Activated gamma-delta T cell treated with Interleukin-2 at 50 U/mL for 16 hours (primary cell): ENCODE data around the gene MAML1.

Experiments
- DNase-seq: peaks from one replicate; pipeline ENCODE4 v3.0.0-alpha.2; 2020

MAML1 gene

GRCh38 chr5:179793468-179794139 lies 61.0 kb downstream of the MAML1 start, which contains the start of gene LTC4S:
LTC4S (plus strand) TSS chr5:179793986; CDS start chr5:179794081, 95 bp downstream.
- peak; percentile 72 for DNase-seq

GRCh38 chr5:179794171-179794570 lies 61.5 kb downstream of the MAML1 start:
- DNase-seq, result no peak

GRCh38 chr5:179794575-179794974 lies 62.0 kb downstream of the MAML1 start:
- no peak for DNase-seq

GRCh38 chr5:179795049-179795862 lies 62.6 kb downstream of the MAML1 start:
- no peak for DNase-seq

- DNase-seq, result peak; percentile 61
These were observed 63.5 kb downstream of the MAML1 start for GRCh38 chr5:179795863-179796833.

GRCh38 chr5:179796877-179797608 lies 64.4 kb downstream of the MAML1 start:
- DNase-seq, result no peak

- no peak for DNase-seq
These were observed 65.1 kb downstream of the MAML1 start for GRCh38 chr5:179797741-179798140.

GRCh38 chr5:179798144-179798770 lies 65.6 kb downstream of the MAML1 start:
- DNase-seq, result no peak

GRCh38 chr5:179798771-179799643 lies 66.4 kb downstream of the MAML1 start:
- no peak for DNase-seq

GRCh38 chr5:179799644-179799973 lies 67.0 kb downstream of the MAML1 start:
- DNase-seq, result no peak

GRCh38 chr5:179800071-179800695 lies 67.6 kb downstream of the MAML1 start:
- no peak for DNase-seq

GRCh38 chr5:179800696-179801201 lies 68.1 kb downstream of the MAML1 start:
- DNase-seq, result no peak

- peak; percentile 86 for DNase-seq
These were observed 68.9 kb downstream of the MAML1 start for GRCh38 chr5:179801304-179802206.

- no peak for DNase-seq
These were observed 69.7 kb downstream of the MAML1 start for GRCh38 chr5:179802207-179802883.

GRCh38 chr5:179802950-179803562 lies 70.4 kb downstream of the MAML1 start:
- no peak for DNase-seq

- no peak for DNase-seq
These were observed 71.3 kb downstream of the MAML1 start for GRCh38 chr5:179803651-179804554.

- no peak for DNase-seq
These were observed 71.9 kb downstream of the MAML1 start for GRCh38 chr5:179804555-179804947.
